K562 (cell line): ENCODE measurements around the gene ARID3C. TPM values are rescaled to one million over a fixed set of nuclear protein-coding genes. Genes with fewer than 3 reads are reported as not detected.

Experiments
- HNRNPH1 ChIP-seq: fragments of 200-400 bp; formaldehyde crosslinking; optimal IDR thresholded peaks from 2 replicates; pipeline ENCODE3; 2017; ENCODE audit warnings: low read depth, mild to moderate bottlenecking, low read length, moderate library complexity
- KDM4B ChIP-seq, 2 experiments: fragments of 450-650 bp in 1 of 2; sonication (generic) in 1 of 2; IDR thresholded peaks; 2 replicates each; pipeline ENCODE4 v1.6.1; 2016 to 2017; ENCODE audit warnings: borderline replicate concordance in 2 of 2, antibody characterized with exemption in 1 of 2, low read depth in 1 of 2, mild to moderate bottlenecking in 1 of 2
- POLR2AphosphoS5 ChIP-seq: IDR thresholded peaks from 2 replicates; pipeline ENCODE4 v1.6.1; 2011; ENCODE audit warnings: mild to moderate bottlenecking, low read depth, low read length, moderate library complexity; ENCODE audit not compliant: control insufficient read depth, insufficient read depth
- RBM39 ChIP-seq: fragments of 200-400 bp; formaldehyde crosslinking; optimal IDR thresholded peaks from 2 replicates; pipeline ENCODE3; 2018; ENCODE audit warnings: low read depth, low read length
- SNRNP70 ChIP-seq: fragments of 200-400 bp; formaldehyde crosslinking; optimal IDR thresholded peaks from 2 replicates; pipeline ENCODE3; 2017; ENCODE audit warnings: low read depth, low read length
- ZNF175 ChIP-seq: fragments of 200-800 bp; sonication (Bioruptor generic); IDR thresholded peaks from 2 replicates; pipeline ENCODE4 v1.6.1; 2016; ENCODE audit warnings: low read depth, mild to moderate bottlenecking, missing genetic modification characterization, missing compliant biosample characterization
- polyA plus RNA-seq, 8 experiments: library from polyadenylated mRNA; depleted of rRNA in 4 of 8; stranded (reverse) in 5 of 8; unstranded in 3 of 8; fragments of >200 nt; fragmentation: Nextera tagmentation in 2 of 8; fragmentation: Illumina TruSeq in 1 of 8; extraction: Ambion mirVana in 2 of 8; extraction: Trizol in 1 of 8; gene quantifications; 2 replicates each; pipeline versions ENCODE4 v1.2.1 to v1.2.3, GENCODE V29; 2011 to 2014; ENCODE audit warnings: inconsistent platforms in 1 of 8, missing spikeins in 1 of 8
- total RNA-seq, 7 experiments: library from RNA; depleted of rRNA in 6 of 7; stranded (reverse); fragments of >200 nt in 6 of 7; fragmentation: Illumina TruSeq in 2 of 7; extraction: Trizol in 2 of 7; gene quantifications; 2 replicates each; pipeline versions ENCODE4 v1.2.1 to v1.2.3, GENCODE V29; 2011 to 2021; ENCODE audit warnings: low replicate concordance in 1 of 7
- TF ChIP-seq, protein P1 (sequence below), 2 experiments: fragments of 450-650 bp; IDR thresholded peaks; 2 replicates each; pipeline ENCODE4 v1.6.1; 2018; ENCODE audit warnings: mild to moderate bottlenecking in 2 of 2, low read depth in 1 of 2; ENCODE audit not compliant: partially characterized antibody in 2 of 2

The ARID3C gene
- total and polyA plus RNA-seq, 9 of the 15 experiments (the other 6 are each of a cell fraction or from before 2014, with no cell fraction given): not detected

DNA sequence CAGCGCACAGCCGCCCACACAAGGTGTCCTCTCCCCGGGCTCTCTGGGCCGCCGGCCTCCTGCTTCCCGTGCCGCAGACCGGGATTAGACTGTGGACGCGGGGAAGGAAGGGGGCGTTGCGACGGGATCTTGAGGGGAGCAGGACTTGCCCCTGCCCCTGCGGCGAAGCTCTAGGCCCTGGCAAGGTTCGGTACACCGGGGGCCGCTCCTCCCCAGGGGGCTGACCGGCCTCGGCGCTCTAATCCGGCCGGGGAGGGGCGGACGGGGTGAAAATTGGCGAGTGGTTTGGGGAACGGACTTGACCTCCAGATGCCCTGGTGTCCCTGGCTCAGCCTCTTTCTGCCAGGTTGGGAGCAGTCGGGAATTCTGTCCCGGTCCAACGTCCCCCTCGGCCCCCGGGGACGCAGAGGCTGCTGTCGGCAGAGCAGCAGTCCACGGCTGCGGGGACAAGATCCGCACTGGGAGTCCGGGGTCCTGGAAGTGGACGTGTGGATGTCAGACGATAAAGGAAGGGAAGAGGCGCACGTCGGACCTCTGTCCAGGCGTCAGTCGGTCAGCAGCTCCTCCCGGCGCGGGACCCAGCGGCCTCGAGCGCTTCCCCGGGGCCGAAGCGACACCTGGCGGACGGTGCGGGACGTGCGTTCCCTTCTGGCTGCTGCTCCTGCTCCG lies 37.5 kb downstream of the ARID3C start (continued):
- TF ChIP-seq, protein P1, sequence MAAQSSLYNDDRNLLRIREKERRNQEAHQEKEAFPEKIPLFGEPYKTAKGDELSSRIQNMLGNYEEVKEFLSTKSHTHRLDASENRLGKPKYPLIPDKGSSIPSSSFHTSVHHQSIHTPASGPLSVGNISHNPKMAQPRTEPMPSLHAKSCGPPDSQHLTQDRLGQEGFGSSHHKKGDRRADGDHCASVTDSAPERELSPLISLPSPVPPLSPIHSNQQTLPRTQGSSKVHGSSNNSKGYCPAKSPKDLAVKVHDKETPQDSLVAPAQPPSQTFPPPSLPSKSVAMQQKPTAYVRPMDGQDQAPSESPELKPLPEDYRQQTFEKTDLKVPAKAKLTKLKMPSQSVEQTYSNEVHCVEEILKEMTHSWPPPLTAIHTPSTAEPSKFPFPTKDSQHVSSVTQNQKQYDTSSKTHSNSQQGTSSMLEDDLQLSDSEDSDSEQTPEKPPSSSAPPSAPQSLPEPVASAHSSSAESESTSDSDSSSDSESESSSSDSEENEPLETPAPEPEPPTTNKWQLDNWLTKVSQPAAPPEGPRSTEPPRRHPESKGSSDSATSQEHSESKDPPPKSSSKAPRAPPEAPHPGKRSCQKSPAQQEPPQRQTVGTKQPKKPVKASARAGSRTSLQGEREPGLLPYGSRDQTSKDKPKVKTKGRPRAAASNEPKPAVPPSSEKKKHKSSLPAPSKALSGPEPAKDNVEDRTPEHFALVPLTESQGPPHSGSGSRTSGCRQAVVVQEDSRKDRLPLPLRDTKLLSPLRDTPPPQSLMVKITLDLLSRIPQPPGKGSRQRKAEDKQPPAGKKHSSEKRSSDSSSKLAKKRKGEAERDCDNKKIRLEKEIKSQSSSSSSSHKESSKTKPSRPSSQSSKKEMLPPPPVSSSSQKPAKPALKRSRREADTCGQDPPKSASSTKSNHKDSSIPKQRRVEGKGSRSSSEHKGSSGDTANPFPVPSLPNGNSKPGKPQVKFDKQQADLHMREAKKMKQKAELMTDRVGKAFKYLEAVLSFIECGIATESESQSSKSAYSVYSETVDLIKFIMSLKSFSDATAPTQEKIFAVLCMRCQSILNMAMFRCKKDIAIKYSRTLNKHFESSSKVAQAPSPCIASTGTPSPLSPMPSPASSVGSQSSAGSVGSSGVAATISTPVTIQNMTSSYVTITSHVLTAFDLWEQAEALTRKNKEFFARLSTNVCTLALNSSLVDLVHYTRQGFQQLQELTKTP (IDR thresholded peaks at IDR 0.05; ENCODE audit: low read depth in 1 of 2, partially characterized antibody in 2 of 2): no peak
- TF ChIP-seq KDM4B (IDR thresholded peaks at IDR 0.05; ENCODE audit: borderline replicate concordance in 2 of 2, low read depth in 1 of 2) (no peak; a peak in 1 of 4 replicates), POLR2AphosphoS5 (no peak), HNRNPH1 (no peak), SNRNP70 (no peak), RBM39 (no peak), ZNF175 (CRISPR knock-in tag) (no peak)
- TF ChIP-seq, all 486 proteins: peak for 17
